A673 (cell line): ENCODE results near the gene ATOH8. TPM values are rescaled to one million over a fixed set of nuclear protein-coding genes. Genes with fewer than 3 reads are reported as not detected.

ENCODE experiments used
- BruUV-seq: library from RNA; stranded (reverse); fragments of 400-500 nt; replicated peaks from 2 replicates; lab custom pipeline; 2021; lab: Mats Ljungman, UMichigan
- CTCF ChIA-PET: fragments of 300-600 bp; sonication (Branson Sonifier 250); formaldehyde crosslinking; loops from one replicate; lab custom pipeline; 2022; ENCODE audit warnings: antibody characterized with exemption; lab: Charles Lee
- POLR2A ChIA-PET: fragments of 300-600 bp; sonication (Branson Sonifier 250); formaldehyde crosslinking; loops from one replicate; lab custom pipeline; 2022; ENCODE audit warnings: antibody characterized with exemption; ENCODE audit not compliant: low non-redundant PET; lab: Charles Lee
- DNase-seq: peaks from one replicate; pipeline ENCODE4 v3.0.0-alpha.2; 2015; ENCODE audit warnings: low spot score
- H3K27ac ChIP-seq: fragments of 200-600 bp; sonication (generic); 2 replicates; pipeline ENCODE4 v1.5.1; 2016; ENCODE audit warnings: mixed run types, low read depth, mild to moderate bottlenecking, mixed read lengths, antibody characterized with exemption, low read length; ENCODE audit not compliant: poor library complexity, severe bottlenecking
- H3K27me3 ChIP-seq: fragments of 200-600 bp; sonication (generic); replicated peaks from 2 replicates; pipeline ENCODE4 v1.6.1; 2017; ENCODE audit warnings: mixed run types, low read depth, mild to moderate bottlenecking, mixed read lengths, antibody characterized with exemption, low read length; ENCODE audit not compliant: insufficient read depth, poor library complexity
- H3K36me3 ChIP-seq: fragments of 200-600 bp; sonication (generic); 2 replicates; pipeline ENCODE4 v1.6.1; 2016; ENCODE audit warnings: mixed run types, mild to moderate bottlenecking, mixed read lengths, antibody characterized with exemption, low read length; ENCODE audit not compliant: insufficient read depth, poor library complexity, severe bottlenecking
- H3K4me1 ChIP-seq: fragments of 200-600 bp; sonication (generic); 2 replicates; pipeline ENCODE4 v1.6.1; 2017; ENCODE audit warnings: mixed run types, mild to moderate bottlenecking, mixed read lengths, antibody characterized with exemption, low read length; ENCODE audit not compliant: insufficient read depth, poor library complexity, severe bottlenecking
- H3K4me3 ChIP-seq: fragments of 200-600 bp; sonication (generic); 2 replicates; pipeline ENCODE4 v1.5.1; 2016; ENCODE audit warnings: low read depth, mixed run types, mild to moderate bottlenecking, mixed read lengths, low read length; ENCODE audit not compliant: poor library complexity, severe bottlenecking
- H3K9me3 ChIP-seq: fragments of 200-600 bp; sonication (generic); 2 replicates; pipeline ENCODE4 v1.6.1; 2016; ENCODE audit warnings: mixed run types, low read depth, mild to moderate bottlenecking, mixed read lengths, antibody characterized with exemption, low read length; ENCODE audit not compliant: poor library complexity, severe bottlenecking
- CTCF ChIP-seq: fragments of 300-800, 200-600 bp; sonication (generic); conservative IDR thresholded peaks from 2 replicates; pipeline ENCODE4 v1.5.1; 2017; ENCODE audit warnings: low read depth, mild to moderate bottlenecking, antibody characterized with exemption, low read length, moderate library complexity, mixed read lengths
- EZH2 ChIP-seq: fragments of 200-600 bp; sonication (generic); IDR thresholded peaks from 2 replicates; pipeline ENCODE4 v1.6.1; 2017; ENCODE audit warnings: borderline replicate concordance, low read depth, mild to moderate bottlenecking, mixed read lengths, antibody characterized with exemption, low read length; ENCODE audit not compliant: poor library complexity, severe bottlenecking
- intact Hi-C: fragments of 100-400 bp; cut with micrococcal nuclease; formaldehyde crosslinking; loops from one replicate; pipeline ENCODE4 v1.10.0; 2022; ENCODE audit not compliant: unreplicated experiment
- total RNA-seq: library from RNA; stranded (reverse); gene quantifications from 2 replicates; pipeline ENCODE4 v1.2.3, GENCODE V29; 2021

Gene ATOH8
- total RNA-seq, 1 experiment from 2014 or later, result 4.6 TPM

GRCh38 chr2:85704800-85705679 lies 48.8 kb upstream of the ATOH8 start:
- intact Hi-C loops, result loop anchor here (1.0 kb wide), 1 partner anchor 47 kb away; no protein-coding TSS in a partner anchor
- Histone ChIP-seq H3K9me3 (no peaks in the 10 kb centered on the region), H3K4me3 (no peak overlapping the region), H3K27ac (peak overlapping the region; percentile 12), H3K27me3 (no peaks in the 10 kb centered on the region), H3K4me1 (peaks cover 30% of the 10 kb centered on the region), H3K36me3 (no peaks in the 10 kb centered on the region)
- BruUV-seq, result no TSS peak
- TF ChIP-seq EZH2, result no peak
- TF ChIP-seq CTCF, result no peak
- CTCF ChIA-PET, result interaction anchor here (1.1 to 1.2 kb wide), 2 partner anchors 26 to 68 kb away, joined by 3 to 5 read pairs; no protein-coding TSS in a partner anchor
- POLR2A ChIA-PET, result interaction anchor here (0.6 kb wide), 1 partner anchor 138 kb away, joined by 3 read pairs; no protein-coding TSS in a partner anchor
- DNase-seq, result no peak

GRCh38 chr2:85705680-85706039 lies 48.1 kb upstream of the ATOH8 start:
- peaks cover 30% of the 10 kb centered on the region for H3K4me1 ChIP-seq
- BruUV-seq, result no TSS peak
- H3K27me3 ChIP-seq, result no peaks in the 10 kb centered on the region
- no peak overlapping the region for H3K4me3 ChIP-seq
- ChIA-PET POLR2A (interaction anchor here (0.6 kb wide), 1 partner anchor 139 kb away, joined by 3 read pairs; no protein-coding TSS in a partner anchor), CTCF (interaction anchor here (1.1 to 1.2 kb wide), 2 partner anchors 27 to 69 kb away, joined by 3 to 5 read pairs; no protein-coding TSS in a partner anchor)
- H3K9me3 ChIP-seq, result no peaks in the 10 kb centered on the region
- no peak overlapping the region for H3K27ac ChIP-seq
- no peaks in the 10 kb centered on the region for H3K36me3 ChIP-seq
- TF ChIP-seq EZH2 (no peak), CTCF (no peak)
- no peak for DNase-seq
- intact Hi-C loops, result loop anchor here (2.0 kb wide), 1 partner anchor 27 kb away; no protein-coding TSS in a partner anchor

- Histone ChIP-seq H3K27ac (no peak overlapping the region), H3K36me3 (no peaks in the 10 kb centered on the region), H3K4me3 (no peak overlapping the region), H3K9me3 (no peaks in the 10 kb centered on the region), H3K27me3 (no peaks in the 10 kb centered on the region), H3K4me1 (peaks cover 30% of the 10 kb centered on the region)
- BruUV-seq, result no TSS peak
- intact Hi-C loops, result loop anchor here (2.0 kb wide), 1 partner anchor 27 kb away; no protein-coding TSS in a partner anchor
- CTCF ChIA-PET, result interaction anchor here (1.1 to 1.2 kb wide), 2 partner anchors 27 to 69 kb away, joined by 3 to 5 read pairs; no protein-coding TSS in a partner anchor
- no peak for TF ChIP-seq EZH2
- no peak for TF ChIP-seq CTCF
- no peak for DNase-seq
- POLR2A ChIA-PET, result interaction anchor here (0.7 kb wide), 1 partner anchor 110 kb away, joined by 4 read pairs; no protein-coding TSS in a partner anchor
These were observed 47.7 kb upstream of the ATOH8 start for GRCh38 chr2:85706063-85706462.
